H1 (cell line): ENCODE data around the gene OLAH. TPM values are rescaled to one million over a fixed set of nuclear protein-coding genes. Genes with fewer than 3 reads are reported as not detected.

ENCODE experiments used
- CTCF ChIA-PET: fragments of 300-600 bp; sonication (Branson Sonifier 250); formaldehyde crosslinking; loops from one replicate; lab custom pipeline; 2021; ENCODE audit not compliant: partially characterized antibody; lab: Charles Lee
- POLR2A ChIA-PET: fragments of 300-600 bp; sonication (Branson Sonifier 250); formaldehyde crosslinking; loops from one replicate; lab custom pipeline; 2021; ENCODE audit warnings: inconsistent platforms; ENCODE audit not compliant: partially characterized antibody; lab: Charles Lee
- DNase-seq, 2 experiments: peaks; one replicate each; pipeline versions ENCODE4 v3.0.0 to v3.0.0-alpha.2; 2010 to 2022; ENCODE audit warnings: low spot score in 2 of 2, low read depth in 1 of 2, mixed read lengths in 1 of 2
- FAIRE-seq: peaks from 2 replicates; lab custom pipeline; 2011; peaks lifted over from hg19 to GRCh38; lab: Jason Lieb, UNC
- H2AFZ ChIP-seq: 2 replicates; pipeline ENCODE4 v1.8.1; 2012; ENCODE audit warnings: low read length, inconsistent platforms
- H2AK5ac ChIP-seq: 2 replicates; pipeline ENCODE4 v1.6.1; 2013; ENCODE audit warnings: low read depth, low read length
- H2BK120ac ChIP-seq: replicated peaks from 2 replicates; pipeline ENCODE3; 2013; ENCODE audit warnings: low read depth, low read length, inconsistent platforms
- H2BK12ac ChIP-seq: 2 replicates; pipeline ENCODE4 v1.6.1; 2013; ENCODE audit warnings: low read depth, low read length
- H2BK15ac ChIP-seq: 2 replicates; pipeline ENCODE4 v1.6.1; 2013; ENCODE audit warnings: low read length
- H2BK20ac ChIP-seq: 2 replicates; pipeline ENCODE4 v1.6.1; 2013; ENCODE audit warnings: low read length
- H2BK5ac ChIP-seq: 2 replicates; pipeline ENCODE4 v1.6.1; 2013; ENCODE audit warnings: low read depth, low read length
- H3K14ac ChIP-seq: 2 replicates; pipeline ENCODE4 v1.6.1; 2013; ENCODE audit warnings: inconsistent platforms; ENCODE audit not compliant: insufficient read length
- H3K18ac ChIP-seq: 2 replicates; pipeline ENCODE4 v1.6.1; 2013; ENCODE audit warnings: low read length; ENCODE audit errors: extremely low read depth
- H3K23ac ChIP-seq: 2 replicates; pipeline ENCODE4 v1.6.1; 2013; ENCODE audit warnings: inconsistent platforms; ENCODE audit not compliant: insufficient read length
- H3K23me2 ChIP-seq: 2 replicates; pipeline ENCODE4 v1.6.1; 2013; ENCODE audit warnings: low read depth, low read length
- H3K27ac ChIP-seq: 2 replicates; pipeline ENCODE4 v1.6.1; 2011; ENCODE audit warnings: low read depth, low read length, inconsistent platforms
- H3K27me3 ChIP-seq, 4 experiments: replicated peaks in 1 of 4; 1 replicate in 1 of 4; 2 replicates in 3 of 4; pipeline versions ENCODE4 v1.6.1 to v1.8.1; 2011 to 2013; ENCODE audit warnings: low read length in 3 of 4, mild to moderate bottlenecking in 3 of 4, inconsistent platforms in 2 of 4, mixed read lengths in 2 of 4, moderate library complexity in 1 of 4; ENCODE audit not compliant: control insufficient read depth in 3 of 4, insufficient read depth in 3 of 4; ENCODE audit errors: extremely low read depth in 1 of 4
- H3K36me3 ChIP-seq, 4 experiments: 2 replicates each; pipeline versions ENCODE4 v1.6.1 to v1.8.1; 2011 to 2013; ENCODE audit warnings: mild to moderate bottlenecking in 4 of 4, low read length in 3 of 4, moderate library complexity in 2 of 4, control low read depth in 1 of 4, inconsistent platforms in 1 of 4; ENCODE audit not compliant: insufficient read depth in 4 of 4, control insufficient read depth in 2 of 4
- H3K4ac ChIP-seq: replicated peaks from 2 replicates; pipeline ENCODE3; 2013; ENCODE audit warnings: low read length, low read depth, mixed read lengths, inconsistent platforms; ENCODE audit not compliant: insufficient read length
- H3K4me1 ChIP-seq, 4 experiments: replicated peaks in 1 of 4; 1 replicate in 1 of 4; 2 replicates in 3 of 4; pipeline versions ENCODE4 v1.6.1 to v1.8.1; 2011 to 2013; ENCODE audit warnings: low read length in 3 of 4, inconsistent platforms in 2 of 4, mixed read lengths in 1 of 4; ENCODE audit not compliant: insufficient read depth in 4 of 4, control insufficient read depth in 3 of 4
- H3K4me2 ChIP-seq, 2 experiments: 2 replicates each; pipeline versions ENCODE4 v1.6.1 to v1.8.1; 2011 to 2013; ENCODE audit warnings: low read depth in 2 of 2, low read length in 2 of 2, control low read depth in 1 of 2, inconsistent platforms in 1 of 2, mild to moderate bottlenecking in 1 of 2; ENCODE audit not compliant: insufficient read depth in 1 of 2
- H3K4me3 ChIP-seq, 4 experiments: fragments of 200-600, 300-600 bp in 1 of 4; sonication (generic), shearing (Covaris generic), sonication (Bioruptor Twin) in 1 of 4; 2 replicates each; pipeline versions ENCODE4 v1.5.1 to v1.8.1; 2011 to 2016; ENCODE audit warnings: low read length in 4 of 4, low read depth in 3 of 4, control low read depth in 2 of 4, inconsistent platforms in 2 of 4, mild to moderate bottlenecking in 2 of 4, mixed read lengths in 1 of 4, moderate library complexity in 1 of 4; ENCODE audit not compliant: insufficient read depth in 2 of 4; ENCODE audit errors: extremely low read depth in 1 of 4
- H3K56ac ChIP-seq: replicated peaks from 2 replicates; pipeline ENCODE3; 2013; ENCODE audit warnings: low read depth, mild to moderate bottlenecking, mixed read lengths, low read length, inconsistent platforms; ENCODE audit not compliant: insufficient read length
- H3K79me1 ChIP-seq: 2 replicates; pipeline ENCODE4 v1.6.1; 2013; ENCODE audit warnings: low read depth, low read length, control low read depth
- H3K79me2 ChIP-seq, 2 experiments: 2 replicates each; pipeline versions ENCODE4 v1.6.1 to v1.8.1; 2012 to 2013; ENCODE audit warnings: low read length in 2 of 2, mild to moderate bottlenecking in 2 of 2, inconsistent platforms in 1 of 2; ENCODE audit not compliant: insufficient read depth in 2 of 2, control insufficient read depth in 1 of 2
- H3K9ac ChIP-seq, 4 experiments: replicated peaks in 1 of 4; 1 replicate in 1 of 4; 2 replicates in 3 of 4; pipeline versions ENCODE4 v1.6.1 to v1.8.1; 2011 to 2013; ENCODE audit warnings: low read depth in 3 of 4, low read length in 3 of 4, control low read depth in 2 of 4, mild to moderate bottlenecking in 2 of 4, moderate library complexity in 2 of 4, inconsistent platforms in 1 of 4; ENCODE audit errors: extremely low read depth in 1 of 4
- H3K9me3 ChIP-seq, 2 experiments: 2 replicates each; pipeline versions ENCODE4 v1.6.1 to v1.8.1; 2012 to 2013; ENCODE audit warnings: mild to moderate bottlenecking in 2 of 2, moderate library complexity in 2 of 2, control low read depth in 1 of 2, inconsistent platforms in 1 of 2, low read depth in 1 of 2, low read length in 1 of 2, mixed read lengths in 1 of 2; ENCODE audit not compliant: insufficient read depth in 2 of 2
- H4K20me1 ChIP-seq, 2 experiments: replicated peaks in 1 of 2; 2 replicates each; pipeline versions ENCODE3 to v1.8.1; 2011 to 2013; ENCODE audit warnings: inconsistent platforms in 2 of 2, low read length in 2 of 2, mild to moderate bottlenecking in 1 of 2; ENCODE audit not compliant: insufficient read depth in 2 of 2, control insufficient read depth in 1 of 2
- H4K5ac ChIP-seq: 2 replicates; pipeline ENCODE4 v1.6.1; 2013; ENCODE audit warnings: low read length, low read depth, mixed read lengths, inconsistent platforms; ENCODE audit not compliant: insufficient read length
- H4K8ac ChIP-seq: 2 replicates; pipeline ENCODE4 v1.8.0; 2013; ENCODE audit warnings: mild to moderate bottlenecking, moderate library complexity, low read length, inconsistent platforms; ENCODE audit not compliant: insufficient read depth; ENCODE audit errors: extremely low read depth
- H4K91ac ChIP-seq: replicated peaks from 2 replicates; pipeline ENCODE3; 2013; ENCODE audit warnings: low read length, mixed read lengths, inconsistent platforms; ENCODE audit not compliant: insufficient read length
- ASH2L ChIP-seq: fragments of 200-600, 300-600 bp; sonication (generic); IDR thresholded peaks from one replicate; pipeline ENCODE4 v1.7.1; 2017; ENCODE audit warnings: low read length
- CBX5 ChIP-seq: fragments of 300-800, 300-1000 bp; sonication (generic); IDR thresholded peaks from 2 replicates; pipeline ENCODE4 v1.7.1; 2016; ENCODE audit warnings: antibody characterized with exemption, low read length, low read depth
- PHF8 ChIP-seq: fragments of 200-600 bp; sonication (generic); conservative IDR thresholded peaks from 2 replicates; pipeline ENCODE4 v1.7.1; 2012; ENCODE audit warnings: low read depth, mild to moderate bottlenecking, inconsistent platforms, low read length, moderate library complexity
- TAF7 ChIP-seq: optimal IDR thresholded peaks from 2 replicates; pipeline ENCODE3; 2011; ENCODE audit warnings: low read depth, mild to moderate bottlenecking, inconsistent platforms, low read length, moderate library complexity, borderline replicate concordance
- WGBS, 2 experiments: shearing (Covaris generic) in 1 of 2; methylation state at CpG; one replicate each; pipeline versions ENCODE4 v1.1.6 to v1.1.7; 2013 to 2015; ENCODE audit warnings: low lambda C conversion rate in 2 of 2, mixed read lengths in 2 of 2, inconsistent platforms in 1 of 2, low coverage in 1 of 2, missing lambda C conversion rate in 1 of 2; ENCODE audit not compliant: insufficient replicate concordance in 2 of 2, insufficient coverage in 1 of 2, insufficient read length in 1 of 2; ENCODE audit errors: extremely low coverage in 1 of 2, missing lambda C conversion rate in 1 of 2; 5-methylcytosine and 5-hydroxymethylcytosine counted together
- polyA plus RNA-seq, 7 experiments: library from polyadenylated mRNA; depleted of rRNA in 3 of 7; stranded (reverse) in 5 of 7; unstranded in 2 of 7; fragments of >200 nt in 5 of 7; fragments of 200-250 nt in 2 of 7; gene quantifications; 1 replicate in 5 of 7; 2 replicates in 1 of 7; 4 replicates in 1 of 7; pipeline versions ENCODE4 v1.2.1 to v1.2.3, GENCODE V29; 2011 to 2013; ENCODE audit warnings: missing spikeins in 2 of 7, mixed read lengths in 2 of 7
- total RNA-seq: library from RNA; stranded (reverse); fragmentation: NEBNext Ultra II Directional; extraction: Animal tissue kit (Norgen Biotek cat#: 25700); gene quantifications from 2 replicates; pipeline ENCODE4 v1.2.1, GENCODE V29; 2021

Gene OLAH
- total and polyA plus RNA-seq, 2 of the 8 experiments (the other 6 are each of a cell fraction or from before 2014, with no cell fraction given) = not detected

DNA sequence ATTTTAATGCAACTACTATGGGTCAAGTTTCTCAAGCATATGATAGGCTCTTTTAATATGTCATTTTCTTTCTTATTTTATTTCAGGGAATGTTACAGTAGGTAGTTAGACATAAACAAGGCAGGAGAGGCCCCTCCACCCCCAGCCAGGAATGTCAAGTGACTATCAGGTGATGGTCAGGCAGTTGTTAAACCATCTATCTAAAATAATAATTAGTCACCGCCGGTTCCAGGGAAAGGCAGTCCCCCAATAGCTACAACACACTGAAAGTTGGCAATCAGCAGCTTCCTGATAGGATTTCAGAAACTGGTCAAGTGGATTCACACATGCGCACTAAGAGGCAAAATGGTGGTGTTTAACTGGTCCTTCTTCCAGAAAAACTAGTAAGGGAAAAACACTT, 9.3 kb downstream of the OLAH start:
- H3K79me2 ChIP-seq = no peaks in the 10 kb centered on the region
- H3K4me3 ChIP-seq = no peak overlapping the region
- H2AFZ ChIP-seq = no peak overlapping the region
- H3K18ac ChIP-seq = no peak overlapping the region
- CTCF ChIA-PET = no interaction called here
- H2BK15ac ChIP-seq = no peak overlapping the region
- TF ChIP-seq ASH2L = no peak
- no peak for TF ChIP-seq TAF7
- TF ChIP-seq CBX5 = no peak
- TF ChIP-seq PHF8 = no peak
- H3K4ac ChIP-seq = no peak overlapping the region
- H3K56ac ChIP-seq = no peak overlapping the region
- no peak overlapping the region for H3K27ac ChIP-seq
- H3K36me3 ChIP-seq = no peaks in the 10 kb centered on the region
- DNase-seq = no peak
- H3K9me3 ChIP-seq = no peaks in the 10 kb centered on the region
- POLR2A ChIA-PET = no interaction called here
- no peak overlapping the region for H3K9ac ChIP-seq
- no peak overlapping the region for H2BK5ac ChIP-seq
- H4K5ac ChIP-seq = no peak overlapping the region
- no peak for FAIRE-seq
- WGBS, 2 experiments = 89% methylated on average over 3 of the region's 3 CpGs; no CpG with 5 or more reads in 1 of the 2 experiments
- H3K14ac ChIP-seq = no peak overlapping the region
- no peak overlapping the region for H3K23ac ChIP-seq
- no peak overlapping the region for H3K4me2 ChIP-seq
- H2BK12ac ChIP-seq = no peak overlapping the region
- no peak overlapping the region for H2BK20ac ChIP-seq
- no peak overlapping the region for H2AK5ac ChIP-seq
- H3K23me2 ChIP-seq = no peaks in the 10 kb centered on the region
- H4K20me1 ChIP-seq = no peaks in the 10 kb centered on the region
- no peak overlapping the region for H4K91ac ChIP-seq
- no peaks in the 10 kb centered on the region for H3K27me3 ChIP-seq
- H4K8ac ChIP-seq = no peak overlapping the region
- H3K79me1 ChIP-seq = no peaks in the 10 kb centered on the region
- H3K4me1 ChIP-seq = no peaks in the 10 kb centered on the region
- H2BK120ac ChIP-seq = no peak overlapping the region
